Dedifferentiated amniotic fluid mesenchymal stem cell (primary cell): ENCODE measurements around the gene MGMT.

Source experiments
- DNase-seq: peaks from one replicate; pipeline ENCODE4 v3.0.0-alpha.2; 2016; ENCODE audit errors: extremely low spot score

MGMT gene

GRCh38 chr10:129455625-129456024 is 11.4 kb upstream of the MGMT start:
- DNase-seq, result no peak

GRCh38 chr10:129459762-129460539 is 7.1 kb upstream of the MGMT start:
- DNase-seq, result no peak

GRCh38 chr10:129462257-129462795 is 4.7 kb upstream of the MGMT start:
- no peak for DNase-seq

GRCh38 chr10:129464251-129464650 is 2.8 kb upstream of the MGMT start:
- no peak for DNase-seq

- no peak for DNase-seq
Measured at GRCh38 chr10:129465796-129466702, 992 bp upstream of the MGMT start.

- no peak for DNase-seq
Measured at GRCh38 chr10:129467359-129468064, 471 bp downstream of the MGMT start.

- DNase-seq, result no peak
Measured at GRCh38 chr10:129468187-129468586, 1.1 kb downstream of the MGMT start.

GRCh38 chr10:129470103-129470851 is 3.2 kb downstream of the MGMT start:
- DNase-seq, result no peak

GRCh38 chr10:129471447-129472175 is 4.6 kb downstream of the MGMT start:
- no peak for DNase-seq

- no peak for DNase-seq
Measured at GRCh38 chr10:129472696-129473555, 5.9 kb downstream of the MGMT start.

- DNase-seq, result no peak
Measured at GRCh38 chr10:129474642-129475041, 7.6 kb downstream of the MGMT start.

GRCh38 chr10:129476431-129476830 is 9.4 kb downstream of the MGMT start:
- DNase-seq, result no peak

- DNase-seq, result no peak
Measured at GRCh38 chr10:129477051-129477450, 10.0 kb downstream of the MGMT start.

GRCh38 chr10:129481641-129482040 is 14.6 kb downstream of the MGMT start:
- no peak for DNase-seq

- no peak for DNase-seq
Measured at GRCh38 chr10:129483430-129484010, 16.5 kb downstream of the MGMT start.

GRCh38 chr10:129486805-129487204 is 19.8 kb downstream of the MGMT start:
- no peak for DNase-seq

- no peak for DNase-seq
Measured at GRCh38 chr10:129491123-129491734, 24.2 kb downstream of the MGMT start.

- DNase-seq, result no peak
Measured at GRCh38 chr10:129494176-129494575, 27.1 kb downstream of the MGMT start.

- DNase-seq, result no peak
Measured at GRCh38 chr10:129494740-129495139, 27.7 kb downstream of the MGMT start.
